ENCODE results near the gene SLC9A3. TPM values are rescaled to one million over a fixed set of nuclear protein-coding genes. Genes with fewer than 3 reads are reported as not detected.
A peak's percentile ranks its signal among the peaks of the same experiment; 100 is the strongest.

The SLC9A3 gene
- total RNA-seq, 5 donors from 2014 or later (not counting 1 experiment from before 2014, with no cell fraction given), result 1.9 to 3.5 (median 2.5) TPM

DNA sequence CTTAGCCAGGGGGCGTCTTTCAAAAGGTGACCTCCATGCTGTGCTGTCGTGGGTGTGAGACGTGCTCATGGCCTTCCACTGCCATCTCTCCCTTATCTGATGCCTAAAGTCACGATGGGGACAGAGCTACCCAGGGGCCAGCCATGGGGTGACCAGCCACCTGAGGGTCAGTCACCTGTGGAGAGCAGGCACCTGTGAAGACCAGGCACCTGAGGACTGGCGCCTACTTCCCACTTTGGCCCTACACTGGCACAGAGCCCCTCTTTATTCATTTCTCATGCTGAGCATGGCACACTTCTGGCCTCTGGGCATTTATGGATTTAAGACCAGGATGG is 87.6 kb downstream of the SLC9A3 start:
- Histone ChIP-seq H3K27ac (ENCODE audit: low read length) (no peak overlapping the region), H3K9me3 (no peaks in the 10 kb centered on the region), H3K4me3 (ENCODE audit: control insufficient read depth in 1 of 2, extremely low read depth in 1 of 2, low read length in 1 of 2) (no peak overlapping the region), H3K4me1 (ENCODE audit: control insufficient read depth in 1 of 2, extremely low read depth in 1 of 2, insufficient read depth in 2 of 2, low read length in 2 of 2) (no peaks in the 10 kb centered on the region), H3K36me3 (ENCODE audit: control insufficient read depth in 2 of 2, extremely low read depth in 1 of 2, insufficient read depth in 1 of 2, low read length in 1 of 2) (no peaks in the 10 kb centered on the region), H3K27me3 (replicated peaks in 1 of 2; ENCODE audit: control insufficient read depth in 2 of 2, extremely low read depth in 1 of 2, insufficient read depth in 2 of 2, low read length in 1 of 2) (peaks cover 0 to 52% of the 10 kb centered on the region in 2 experiments)
- H3K4me3 Mint-ChIP-seq, result no peak overlapping the region
- no peaks in the 10 kb centered on the region for H3K36me3 Mint-ChIP-seq
- POLR2A ChIA-PET, result no interaction called here
- peaks cover 0 to under 1% (median under 1%) of the 10 kb centered on the region in 3 donors for H3K4me1 Mint-ChIP-seq
- DNase-seq, result no peak
- no peak overlapping the region for H3K27ac Mint-ChIP-seq
- ATAC-seq (replicated peaks in 1 of 4), result no peak
- peaks cover 3 to 13% of the 10 kb centered on the region in 2 donors for H3K27me3 Mint-ChIP-seq
- WGBS (ENCODE audit: insufficient coverage), result 90% methylated on average over 4 of the region's 5 CpGs
- CTCF ChIA-PET, result no interaction called here
- H3K9me3 Mint-ChIP-seq, result no peaks in the 10 kb centered on the region

DNA sequence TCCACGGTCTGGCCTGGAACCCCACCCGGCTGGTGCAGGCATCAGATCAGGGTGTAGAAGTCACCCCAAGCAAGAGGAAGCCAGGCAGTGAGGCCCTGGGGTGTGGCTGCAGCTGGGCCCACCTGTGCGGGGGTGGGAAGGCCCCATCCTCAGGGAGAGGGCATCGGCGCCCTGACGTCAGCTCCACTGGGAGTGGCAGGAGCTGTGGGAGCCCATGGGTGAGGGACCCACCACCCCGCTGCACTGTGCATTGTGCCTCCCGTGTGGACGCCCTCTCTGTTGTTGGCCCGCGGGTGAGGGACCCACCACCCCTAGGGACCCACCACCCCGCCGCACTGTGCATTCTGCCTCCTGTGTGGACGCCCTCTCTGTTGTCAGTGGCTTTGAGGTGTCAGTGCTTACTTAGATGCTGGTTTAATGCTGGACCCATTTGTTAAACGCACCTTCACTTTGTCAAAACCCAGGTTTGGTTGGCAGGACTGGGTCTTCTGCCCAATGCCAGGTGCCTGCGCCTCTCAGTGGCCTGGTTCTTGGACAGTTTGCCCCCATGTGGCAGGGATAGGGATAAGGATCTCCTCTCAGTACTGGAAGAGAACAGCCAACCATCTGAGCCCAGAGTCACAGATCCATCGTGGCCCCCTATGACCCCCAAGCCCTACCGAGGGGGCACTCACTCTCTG is 88.1 kb downstream of the SLC9A3 start:
- ATAC-seq (replicated peaks in 1 of 4) (peak in 1 of 4 experiments; percentile 23), DNase-seq (no peak)
- POLR2A ChIA-PET, result no interaction called here
- Mint-ChIP-seq H3K27me3 (peaks cover 3 to 14% of the 10 kb centered on the region in 2 donors), H3K9me3 (no peaks in the 10 kb centered on the region), H3K36me3 (no peaks in the 10 kb centered on the region), H3K4me1 (no peaks in the 10 kb centered on the region), H3K4me3 (no peak overlapping the region), H3K27ac (no peak overlapping the region)
- CTCF ChIA-PET, result no interaction called here
- Histone ChIP-seq H3K4me1 (ENCODE audit: control insufficient read depth in 1 of 2, extremely low read depth in 1 of 2, insufficient read depth in 2 of 2, low read length in 2 of 2) (no peaks in the 10 kb centered on the region), H3K27me3 (replicated peaks in 1 of 2; ENCODE audit: control insufficient read depth in 2 of 2, extremely low read depth in 1 of 2, insufficient read depth in 2 of 2, low read length in 1 of 2) (peaks cover 0 to 57% of the 10 kb centered on the region in 2 experiments), H3K9me3 (no peaks in the 10 kb centered on the region), H3K4me3 (ENCODE audit: control insufficient read depth in 1 of 2, extremely low read depth in 1 of 2, low read length in 1 of 2) (no peak overlapping the region), H3K27ac (ENCODE audit: low read length) (no peak overlapping the region), H3K36me3 (ENCODE audit: control insufficient read depth in 2 of 2, extremely low read depth in 1 of 2, insufficient read depth in 1 of 2, low read length in 1 of 2) (no peaks in the 10 kb centered on the region)
- WGBS (ENCODE audit: insufficient coverage), result 83% methylated on average over 11 of the region's 18 CpGs

DNA sequence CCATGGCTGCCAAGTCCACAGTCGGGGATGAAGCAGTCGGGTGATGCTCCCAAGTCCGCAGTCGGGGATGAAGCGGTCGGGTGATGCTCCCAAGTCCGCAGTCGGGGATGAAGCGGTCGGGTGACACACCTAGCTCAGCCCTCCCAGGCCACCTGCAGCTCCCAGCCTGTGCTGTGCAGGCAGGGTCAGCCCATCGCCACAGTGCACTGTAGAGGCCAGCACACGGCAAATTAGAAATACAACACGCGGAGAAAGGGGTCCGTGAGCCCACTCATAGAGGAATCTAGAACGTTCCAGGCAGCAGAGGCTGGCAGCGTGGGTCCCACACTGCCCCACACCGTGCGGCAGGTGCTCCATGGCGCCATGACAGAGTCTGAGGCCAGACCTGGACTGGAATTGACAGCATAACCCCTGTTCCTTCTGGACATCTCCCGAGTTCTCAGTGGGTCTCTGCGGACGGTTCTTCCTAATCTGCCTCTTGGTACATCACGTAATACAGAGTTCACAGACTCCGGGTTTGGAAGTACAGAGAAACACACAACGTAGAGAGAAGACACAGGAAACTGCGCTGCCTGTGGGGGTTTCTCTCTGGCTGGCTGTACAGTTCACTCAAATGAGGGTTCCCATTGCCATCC is 89.0 kb downstream of the SLC9A3 start:
- Histone ChIP-seq H3K36me3 (ENCODE audit: control insufficient read depth in 2 of 2, extremely low read depth in 1 of 2, insufficient read depth in 1 of 2, low read length in 1 of 2) (no peaks in the 10 kb centered on the region), H3K9me3 (no peaks in the 10 kb centered on the region), H3K27ac (ENCODE audit: low read length) (no peak overlapping the region), H3K4me3 (ENCODE audit: control insufficient read depth in 1 of 2, extremely low read depth in 1 of 2, low read length in 1 of 2) (no peak overlapping the region), H3K27me3 (replicated peaks in 1 of 2; ENCODE audit: control insufficient read depth in 2 of 2, extremely low read depth in 1 of 2, insufficient read depth in 2 of 2, low read length in 1 of 2) (peaks cover 0 to 61% of the 10 kb centered on the region in 2 experiments), H3K4me1 (ENCODE audit: control insufficient read depth in 1 of 2, extremely low read depth in 1 of 2, insufficient read depth in 2 of 2, low read length in 2 of 2) (no peaks in the 10 kb centered on the region)
- no peaks in the 10 kb centered on the region for H3K9me3 Mint-ChIP-seq
- no peak overlapping the region for H3K4me3 Mint-ChIP-seq
- 89% methylated on average over 25 of the region's 27 CpGs for WGBS (ENCODE audit: insufficient coverage)
- H3K36me3 Mint-ChIP-seq, result no peaks in the 10 kb centered on the region
- H3K27ac Mint-ChIP-seq, result no peak overlapping the region
- H3K4me1 Mint-ChIP-seq, result no peaks in the 10 kb centered on the region
- DNase-seq (peak in 1 of 35 experiments; percentile 9), ATAC-seq (replicated peaks in 1 of 4) (no peak)
- H3K27me3 Mint-ChIP-seq, result peaks cover 3 to 14% of the 10 kb centered on the region in 2 donors
- ChIA-PET POLR2A (no interaction called here), CTCF (no interaction called here)

DNA sequence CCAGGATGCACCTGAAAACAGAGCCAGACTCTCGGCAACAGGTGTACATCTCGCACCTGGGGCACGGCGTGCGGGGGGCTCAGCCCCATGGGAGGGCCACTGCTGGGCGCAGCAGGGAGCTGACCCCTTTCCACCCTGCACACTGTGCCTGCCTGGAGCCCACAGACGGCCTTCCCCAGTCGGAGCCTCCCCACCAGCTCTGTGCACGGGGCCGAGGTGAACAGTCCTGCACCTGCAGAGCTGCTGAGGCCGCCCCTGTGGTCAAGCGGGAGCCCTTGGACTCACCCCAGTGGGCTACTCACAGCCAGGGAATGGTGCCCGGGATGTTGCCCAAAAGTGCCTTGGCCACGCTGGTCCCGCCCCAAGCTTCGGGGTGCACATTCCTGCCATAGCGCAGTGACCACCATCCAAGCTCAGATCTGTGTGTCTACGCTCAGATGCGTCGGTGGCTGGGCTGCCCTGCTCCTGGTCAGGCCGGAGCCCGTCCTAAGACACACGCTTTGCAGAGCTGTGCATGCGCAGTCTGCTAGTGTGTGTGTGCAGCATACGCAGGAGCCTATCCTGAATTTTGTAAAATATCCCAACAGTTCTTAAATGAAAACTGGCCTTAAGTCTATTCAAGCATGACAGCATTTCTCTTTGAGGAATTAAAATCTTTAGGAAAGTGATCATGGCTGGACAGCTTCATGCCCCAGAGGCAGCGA is 89.7 kb downstream of the SLC9A3 start:
- Mint-ChIP-seq H3K27me3 (peaks cover 8 to 14% of the 10 kb centered on the region in 2 donors), H3K4me3 (no peak overlapping the region), H3K36me3 (no peaks in the 10 kb centered on the region), H3K4me1 (no peaks in the 10 kb centered on the region), H3K9me3 (no peaks in the 10 kb centered on the region), H3K27ac (no peak overlapping the region)
- Histone ChIP-seq H3K27ac (ENCODE audit: low read length) (no peak overlapping the region), H3K4me3 (ENCODE audit: control insufficient read depth in 1 of 2, extremely low read depth in 1 of 2, low read length in 1 of 2) (no peak overlapping the region), H3K9me3 (no peaks in the 10 kb centered on the region), H3K27me3 (replicated peaks in 1 of 2; ENCODE audit: control insufficient read depth in 2 of 2, extremely low read depth in 1 of 2, insufficient read depth in 2 of 2, low read length in 1 of 2) (peaks cover 0 to 61% of the 10 kb centered on the region in 2 experiments), H3K4me1 (ENCODE audit: control insufficient read depth in 1 of 2, extremely low read depth in 1 of 2, insufficient read depth in 2 of 2, low read length in 2 of 2) (no peaks in the 10 kb centered on the region), H3K36me3 (ENCODE audit: control insufficient read depth in 2 of 2, extremely low read depth in 1 of 2, insufficient read depth in 1 of 2, low read length in 1 of 2) (no peaks in the 10 kb centered on the region)
- CTCF ChIA-PET, result no interaction called here
- POLR2A ChIA-PET, result no interaction called here
- DNase-seq, result peak in 1 of 35 experiments; percentile 22
- no peak for ATAC-seq (replicated peaks in 1 of 4)
- 84% methylated on average over 21 of the region's 26 CpGs for WGBS (ENCODE audit: insufficient coverage)

DNA sequence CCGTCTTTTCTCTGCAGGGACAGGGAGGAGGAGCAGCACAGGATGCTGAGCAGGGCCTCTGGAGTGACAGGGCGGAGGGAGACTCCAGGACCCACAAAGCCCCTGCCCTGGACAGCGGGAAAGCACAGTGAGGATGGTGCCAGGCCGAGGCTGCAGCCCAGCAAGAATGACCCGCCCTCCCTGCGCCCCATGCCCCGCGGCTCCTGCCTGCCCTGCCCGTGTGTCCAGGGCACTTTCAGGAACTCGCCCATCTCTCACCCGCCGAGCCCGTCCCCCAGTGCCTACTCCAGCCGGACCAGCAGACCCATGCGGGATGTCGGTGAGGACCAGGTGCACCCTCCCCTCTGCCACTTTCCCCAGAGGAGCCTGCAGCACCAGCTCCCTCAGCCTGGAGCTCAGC is 90.4 kb downstream of the SLC9A3 start:
- Mint-ChIP-seq H3K36me3 (no peaks in the 10 kb centered on the region), H3K9me3 (no peaks in the 10 kb centered on the region), H3K4me3 (no peak overlapping the region), H3K27me3 (peaks cover 8 to 14% of the 10 kb centered on the region in 2 donors), H3K4me1 (no peaks in the 10 kb centered on the region), H3K27ac (no peak overlapping the region)
- 83% methylated on average over 15 of the region's 16 CpGs for WGBS (ENCODE audit: insufficient coverage)
- POLR2A ChIA-PET, result no interaction called here
- H3K27me3 ChIP-seq (replicated peaks in 1 of 2; ENCODE audit: control insufficient read depth in 2 of 2, extremely low read depth in 1 of 2, insufficient read depth in 2 of 2, low read length in 1 of 2), result peaks cover 0 to 64% of the 10 kb centered on the region in 2 experiments
- H3K4me1 ChIP-seq (ENCODE audit: control insufficient read depth in 1 of 2, extremely low read depth in 1 of 2, insufficient read depth in 2 of 2, low read length in 2 of 2), result no peaks in the 10 kb centered on the region
- CTCF ChIA-PET, result no interaction called here
- H3K4me3 ChIP-seq (ENCODE audit: control insufficient read depth in 1 of 2, extremely low read depth in 1 of 2, low read length in 1 of 2), result no peak overlapping the region
- DNase-seq (no peak), ATAC-seq (replicated peaks in 1 of 4) (no peak)
- no peak overlapping the region for H3K27ac ChIP-seq (ENCODE audit: low read length)
- no peaks in the 10 kb centered on the region for H3K9me3 ChIP-seq
- no peaks in the 10 kb centered on the region for H3K36me3 ChIP-seq (ENCODE audit: control insufficient read depth in 2 of 2, extremely low read depth in 1 of 2, insufficient read depth in 1 of 2, low read length in 1 of 2)

DNA sequence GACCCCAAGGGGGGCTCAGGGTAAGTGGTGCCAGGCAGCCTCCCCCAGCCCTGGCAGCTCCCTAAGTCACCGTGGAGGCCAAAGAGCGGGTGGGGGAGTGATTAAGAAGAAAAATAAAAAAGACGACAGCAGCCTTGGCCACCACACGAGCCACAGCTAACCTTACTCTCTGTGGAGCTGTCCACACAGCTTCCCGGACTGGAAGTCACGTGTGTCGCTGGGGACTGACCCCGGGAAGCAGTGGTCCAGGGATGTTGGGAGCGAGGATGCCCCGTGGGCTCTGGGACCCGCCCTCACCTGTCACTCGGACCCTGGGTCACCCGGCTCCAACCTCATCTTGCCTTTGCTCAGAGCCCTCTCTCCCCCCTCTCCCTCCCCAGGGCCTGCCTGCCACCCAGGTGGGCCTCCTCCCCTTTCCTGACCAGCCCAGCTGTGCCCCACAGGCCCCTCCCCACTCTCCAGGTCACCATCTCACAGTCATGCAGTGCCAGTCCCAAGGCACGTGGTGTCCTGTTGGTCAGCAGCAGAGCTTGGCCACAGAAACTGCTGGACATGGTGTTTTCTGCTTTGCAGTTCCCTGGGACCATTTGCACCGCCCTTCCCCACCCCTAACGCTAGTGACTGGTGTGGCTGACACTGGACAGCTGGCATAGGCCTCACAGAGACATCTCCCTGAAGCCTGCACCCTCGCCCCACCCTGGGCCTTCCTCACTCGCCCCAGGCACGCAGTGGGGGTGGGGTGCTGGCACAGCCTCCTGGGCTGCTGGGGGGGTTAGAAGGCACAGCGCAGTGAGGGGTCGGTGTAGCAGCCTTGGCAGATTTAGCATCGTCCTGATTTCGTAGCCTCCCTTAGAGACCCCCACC is 91.1 kb downstream of the SLC9A3 start:
- Histone ChIP-seq H3K9me3 (no peaks in the 10 kb centered on the region), H3K4me3 (ENCODE audit: control insufficient read depth in 1 of 2, extremely low read depth in 1 of 2, low read length in 1 of 2) (no peak overlapping the region), H3K4me1 (ENCODE audit: control insufficient read depth in 1 of 2, extremely low read depth in 1 of 2, insufficient read depth in 2 of 2, low read length in 2 of 2) (no peaks in the 10 kb centered on the region), H3K27ac (ENCODE audit: low read length) (no peak overlapping the region), H3K36me3 (ENCODE audit: control insufficient read depth in 2 of 2, extremely low read depth in 1 of 2, insufficient read depth in 1 of 2, low read length in 1 of 2) (no peaks in the 10 kb centered on the region), H3K27me3 (replicated peaks in 1 of 2; ENCODE audit: control insufficient read depth in 2 of 2, extremely low read depth in 1 of 2, insufficient read depth in 2 of 2, low read length in 1 of 2) (peaks cover 0 to 58% of the 10 kb centered on the region in 2 experiments)
- no peaks in the 10 kb centered on the region for H3K9me3 Mint-ChIP-seq
- no peaks in the 10 kb centered on the region for H3K36me3 Mint-ChIP-seq
- H3K4me3 Mint-ChIP-seq, result no peak overlapping the region
- ATAC-seq (replicated peaks in 1 of 4), result no peak
- H3K27me3 Mint-ChIP-seq, result peaks cover 8 to 14% of the 10 kb centered on the region in 2 donors
- CTCF ChIA-PET, result interaction anchor here in 1 of 2 donors (0.6 kb wide), 1 partner anchor 53 kb away, joined by 4 read pairs; no protein-coding TSS in a partner anchor
- DNase-seq, result peak in 1 of 35 experiments; percentile 10
- no peaks in the 10 kb centered on the region for H3K4me1 Mint-ChIP-seq
- no peak overlapping the region for H3K27ac Mint-ChIP-seq
- 87% methylated on average over 21 of the region's 23 CpGs for WGBS (ENCODE audit: insufficient coverage)
- POLR2A ChIA-PET, result no interaction called here
